Naive thymus-derived CD4-positive, alpha-beta T cell (primary cell): ENCODE results near the gene ACTN4. TPM values are rescaled to one million over a fixed set of nuclear protein-coding genes. Genes with fewer than 3 reads are reported as not detected.

Experiments used
- ATAC-seq: fragments of 150-1000 bp; cut with Tn5 transposase; 2 replicates; pipeline ENCODE4 v1.10.0; 2021; ENCODE audit warnings: mild to moderate bottlenecking, moderate library complexity
- CTCF ChIA-PET: fragments of 350-600 bp; sonication (Branson Sonifier 250); formaldehyde crosslinking; loops from one replicate; lab custom pipeline; 2021; ENCODE audit warnings: antibody characterized with exemption; lab: Charles Lee
- POLR2A ChIA-PET: fragments of 350-600 bp; sonication (Branson Sonifier 250); formaldehyde crosslinking; loops from one replicate; lab custom pipeline; 2021; ENCODE audit warnings: antibody characterized with exemption, inconsistent platforms; lab: Charles Lee
- DNase-seq, 9 donors: peaks; one replicate each; pipeline versions ENCODE4 v3.0.0 to v3.0.0-alpha.2; 2020 to 2022; ENCODE audit warnings: mixed read lengths in 1 of 9
- H3K27ac ChIP-seq: one replicate; pipeline ENCODE4 v1.7.0; 2013; ENCODE audit warnings: mild to moderate bottlenecking, low read depth, low read length, moderate library complexity
- H3K27me3 ChIP-seq, 2 donors: one replicate each; pipeline ENCODE4 v1.7.0; 2013; ENCODE audit warnings: low read length in 2 of 2, mild to moderate bottlenecking in 2 of 2, moderate library complexity in 2 of 2; ENCODE audit not compliant: control insufficient read depth in 2 of 2, insufficient read depth in 2 of 2
- H3K36me3 ChIP-seq, 3 experiments: 1 replicate in 2 of 3; 2 replicates in 1 of 3; pipeline ENCODE4 v1.7.0; 2013; ENCODE audit warnings: low read length in 3 of 3, mild to moderate bottlenecking in 3 of 3, moderate library complexity in 1 of 3; ENCODE audit not compliant: insufficient read depth in 3 of 3, control insufficient read depth in 2 of 3
- H3K4me1 ChIP-seq, 2 donors: one replicate each; pipeline ENCODE4 v1.7.0; 2013; ENCODE audit warnings: low read length in 2 of 2, mild to moderate bottlenecking in 2 of 2, moderate library complexity in 1 of 2; ENCODE audit not compliant: control insufficient read depth in 2 of 2, insufficient read depth in 2 of 2
- H3K4me3 ChIP-seq: 2 replicates; pipeline ENCODE4 v1.7.0; 2013; ENCODE audit warnings: mild to moderate bottlenecking, low read length
- H3K9me3 ChIP-seq, 3 experiments: 1 replicate in 2 of 3; 2 replicates in 1 of 3; pipeline ENCODE4 v1.7.0; 2013; ENCODE audit warnings: low read length in 3 of 3; ENCODE audit not compliant: control insufficient read depth in 2 of 3
- H3K27ac Mint-ChIP-seq, 9 donors: one replicate each; pipeline ENCODE4 v1.8.0; 2020 to 2022; ENCODE audit warnings: mixed read lengths in 9 of 9, mild to moderate bottlenecking in 8 of 9, moderate library complexity in 5 of 9, inconsistent platforms in 2 of 9
- H3K27me3 Mint-ChIP-seq, 5 donors: one replicate each; pipeline ENCODE4 v1.8.0; 2021 to 2022; ENCODE audit warnings: mixed read lengths in 5 of 5, mild to moderate bottlenecking in 1 of 5
- H3K36me3 Mint-ChIP-seq, 5 donors: one replicate each; pipeline ENCODE4 v1.8.0; 2020 to 2022; ENCODE audit warnings: mixed read lengths in 5 of 5, mild to moderate bottlenecking in 3 of 5, inconsistent platforms in 1 of 5
- H3K4me1 Mint-ChIP-seq, 7 donors: one replicate each; pipeline ENCODE4 v1.8.0; 2020 to 2022; ENCODE audit warnings: mixed read lengths in 7 of 7, mild to moderate bottlenecking in 3 of 7, inconsistent platforms in 1 of 7
- H3K4me3 Mint-ChIP-seq, 10 donors: one replicate each; pipeline ENCODE4 v1.8.0; 2020 to 2022; ENCODE audit warnings: mild to moderate bottlenecking in 10 of 10, mixed read lengths in 10 of 10, moderate library complexity in 6 of 10, inconsistent platforms in 2 of 10
- H3K9me3 Mint-ChIP-seq, 11 donors: one replicate each; pipeline ENCODE4 v1.8.0; 2020 to 2022; ENCODE audit warnings: mixed read lengths in 11 of 11, mild to moderate bottlenecking in 4 of 11, inconsistent platforms in 1 of 11, moderate library complexity in 1 of 11
- intact Hi-C, 2 donors: fragments of 100-400 bp; cut with micrococcal nuclease; formaldehyde crosslinking; loops; one replicate each; pipeline ENCODE4 v1.15.1; 2023
- polyA plus RNA-seq, 2 donors: library from polyadenylated mRNA; unstranded; fragments of 300-500 nt; fragmentation: Illumina TruSeq; gene quantifications; one replicate each; pipeline ENCODE4 v1.2.3, GENCODE V29; 2021
- total RNA-seq, 6 experiments: library from RNA in 5 of 6; stranded (reverse) in 5 of 6; gene quantifications; 1 replicate in 5 of 6; 2 replicates in 1 of 6; pipeline ENCODE4 v1.2.3 and lab custom pipeline; 2021 to 2026

The ACTN4 gene
- total and polyA plus RNA-seq, 7 experiments from 2014 or later = 2.8 to 355 (median 52.1) TPM

- no peak overlapping the region for H3K27ac ChIP-seq
- Mint-ChIP-seq H3K9me3 (peaks cover 0 to 2% (median 0%) of the 10 kb centered on the region in 11 donors), H3K27ac (no peak overlapping the region), H3K4me1 (peaks cover 0 to 9% (median 0%) of the 10 kb centered on the region in 7 donors), H3K36me3 (peaks cover 0 to 35% (median 5%) of the 10 kb centered on the region in 5 donors), H3K4me3 (no peak overlapping the region), H3K27me3 (no peaks in the 10 kb centered on the region)
- peaks cover 3 to 56% (median 16%) of the 10 kb centered on the region in 3 experiments for H3K36me3 ChIP-seq
- DNase-seq = no peak
- CTCF ChIA-PET = interaction anchor here (0.6 kb wide), 1 partner anchor 23 kb away, joined by 4 read pairs; no protein-coding TSS in a partner anchor
- no peak overlapping the region for H3K4me3 ChIP-seq
- H3K27me3 ChIP-seq = no peaks in the 10 kb centered on the region
- H3K9me3 ChIP-seq = no peaks in the 10 kb centered on the region
- POLR2A ChIA-PET = no interaction called here
- peaks cover 0 to 4% of the 10 kb centered on the region in 2 donors for H3K4me1 ChIP-seq
- intact Hi-C loops = no loop called here
- no peak for ATAC-seq
Observed at GRCh38 chr19:38703509-38703908, 56.1 kb downstream of the ACTN4 start.

- H3K27me3 ChIP-seq = no peaks in the 10 kb centered on the region
- H3K9me3 ChIP-seq = no peaks in the 10 kb centered on the region
- CTCF ChIA-PET = no interaction called here
- Mint-ChIP-seq H3K9me3 (peaks cover 0 to 2% (median 0%) of the 10 kb centered on the region in 11 donors), H3K27me3 (no peaks in the 10 kb centered on the region), H3K36me3 (peaks cover 0 to 39% (median 5%) of the 10 kb centered on the region in 5 donors), H3K4me1 (no peaks in the 10 kb centered on the region), H3K4me3 (no peak overlapping the region), H3K27ac (no peak overlapping the region)
- no peak overlapping the region for H3K4me3 ChIP-seq
- ATAC-seq (no peak), DNase-seq (no peak)
- H3K36me3 ChIP-seq = peaks cover 3 to 66% (median 23%) of the 10 kb centered on the region in 3 experiments
- H3K27ac ChIP-seq = no peak overlapping the region
- intact Hi-C loops = loop anchor here in 1 of 2 donors (2.0 kb wide), 1 partner anchor 68 kb away; no protein-coding TSS in a partner anchor
- POLR2A ChIA-PET = no interaction called here
- no peaks in the 10 kb centered on the region for H3K4me1 ChIP-seq
Observed at GRCh38 chr19:38704488-38705026, 57.1 kb downstream of the ACTN4 start.

GRCh38 chr19:38705197-38706019 is 58.0 kb downstream of the ACTN4 start:
- Histone ChIP-seq H3K4me1 (no peaks in the 10 kb centered on the region), H3K4me3 (no peak overlapping the region), H3K9me3 (no peaks in the 10 kb centered on the region), H3K27ac (no peak overlapping the region), H3K36me3 (peaks cover 3 to 69% (median 23%) of the 10 kb centered on the region in 3 experiments), H3K27me3 (no peaks in the 10 kb centered on the region)
- ChIA-PET POLR2A (no interaction called here), CTCF (no interaction called here)
- intact Hi-C loops = loop anchor here in 1 of 2 donors (2.0 kb wide), 1 partner anchor 69 kb away; no protein-coding TSS in a partner anchor
- no peaks in the 10 kb centered on the region for H3K27me3 Mint-ChIP-seq
- peaks cover 0 to 2% (median 0%) of the 10 kb centered on the region in 11 donors for H3K9me3 Mint-ChIP-seq
- ATAC-seq (no peak), DNase-seq (no peak)
- H3K27ac Mint-ChIP-seq = no peak overlapping the region
- H3K36me3 Mint-ChIP-seq = peaks cover 2 to 42% (median 5%) of the 10 kb centered on the region in 5 donors
- H3K4me3 Mint-ChIP-seq = no peak overlapping the region
- H3K4me1 Mint-ChIP-seq = peaks cover 0 to 2% (median 0%) of the 10 kb centered on the region in 7 donors

- no peaks in the 10 kb centered on the region for H3K27me3 ChIP-seq
- no peak overlapping the region for H3K4me3 Mint-ChIP-seq
- peaks cover 3 to 69% (median 23%) of the 10 kb centered on the region in 3 experiments for H3K36me3 ChIP-seq
- peaks cover 0 to 2% (median 0%) of the 10 kb centered on the region in 7 donors for H3K4me1 Mint-ChIP-seq
- intact Hi-C loops = no loop called here
- no peak overlapping the region for H3K27ac ChIP-seq
- H3K27ac Mint-ChIP-seq = no peak overlapping the region
- DNase-seq = no peak
- H3K9me3 Mint-ChIP-seq = peaks cover 0 to 2% (median 0%) of the 10 kb centered on the region in 11 donors
- no peak for ATAC-seq
- no peak overlapping the region for H3K4me3 ChIP-seq
- H3K4me1 ChIP-seq = no peaks in the 10 kb centered on the region
- H3K36me3 Mint-ChIP-seq = peaks cover 4 to 51% (median 6%) of the 10 kb centered on the region in 5 donors
- H3K27me3 Mint-ChIP-seq = no peaks in the 10 kb centered on the region
- ChIA-PET POLR2A (no interaction called here), CTCF (no interaction called here)
- H3K9me3 ChIP-seq = no peaks in the 10 kb centered on the region
Observed at GRCh38 chr19:38706792-38707511, 59.5 kb downstream of the ACTN4 start.

GRCh38 chr19:38707512-38708114 is 60.2 kb downstream of the ACTN4 start:
- H3K4me3 ChIP-seq = no peak overlapping the region
- Mint-ChIP-seq H3K36me3 (peaks cover 4 to 51% (median 6%) of the 10 kb centered on the region in 5 donors), H3K4me3 (no peak overlapping the region), H3K27ac (no peak overlapping the region), H3K4me1 (peaks cover 0 to 2% (median 0%) of the 10 kb centered on the region in 7 donors), H3K9me3 (peaks cover 0 to 2% (median 0%) of the 10 kb centered on the region in 11 donors), H3K27me3 (no peaks in the 10 kb centered on the region)
- intact Hi-C loops = no loop called here
- H3K9me3 ChIP-seq = no peaks in the 10 kb centered on the region
- no peak for ATAC-seq
- H3K36me3 ChIP-seq = peaks cover 3 to 74% (median 23%) of the 10 kb centered on the region in 3 experiments
- CTCF ChIA-PET = no interaction called here
- POLR2A ChIA-PET = no interaction called here
- no peaks in the 10 kb centered on the region for H3K27me3 ChIP-seq
- no peak for DNase-seq
- no peak overlapping the region for H3K27ac ChIP-seq
- H3K4me1 ChIP-seq = no peaks in the 10 kb centered on the region

- Histone ChIP-seq H3K9me3 (no peaks in the 10 kb centered on the region), H3K4me1 (no peaks in the 10 kb centered on the region), H3K4me3 (no peak overlapping the region), H3K36me3 (peaks cover 3 to 80% (median 23%) of the 10 kb centered on the region in 3 experiments), H3K27ac (no peak overlapping the region), H3K27me3 (no peaks in the 10 kb centered on the region)
- peaks cover 0 to 2% (median 0%) of the 10 kb centered on the region in 7 donors for H3K4me1 Mint-ChIP-seq
- H3K27ac Mint-ChIP-seq = peak overlapping the region in 1 of 9 donors; percentile 9
- ATAC-seq (no peak), DNase-seq (no peak)
- H3K9me3 Mint-ChIP-seq = peaks cover 0 to 2% (median 0%) of the 10 kb centered on the region in 11 donors
- no peaks in the 10 kb centered on the region for H3K27me3 Mint-ChIP-seq
- H3K4me3 Mint-ChIP-seq = no peak overlapping the region
- intact Hi-C loops = no loop called here
- peaks cover 5 to 51% (median 6%) of the 10 kb centered on the region in 5 donors for H3K36me3 Mint-ChIP-seq
- ChIA-PET POLR2A (no interaction called here), CTCF (no interaction called here)
Observed at GRCh38 chr19:38708413-38709024, 61.1 kb downstream of the ACTN4 start.
